Measurements from ENCODE around the gene RETN. TPM values are rescaled to one million over a fixed set of nuclear protein-coding genes. Genes with fewer than 3 reads are reported as not detected.

RETN gene
- total RNA-seq, 2 experiments from 2014 or later: 4.4 to 4.8 TPM

- POLR2A ChIA-PET: interaction anchor here (2.4 kb wide), 1 partner anchor 19 kb away, joined by 6 read pairs; no protein-coding TSS in a partner anchor
- Mint-ChIP-seq H3K4me1 (peaks cover 48% of the 10 kb centered on the region), H3K4me3 (peak overlapping the region; percentile 65), H3K27me3 (peaks cover 27% of the 10 kb centered on the region), H3K9me3 (no peaks in the 10 kb centered on the region), H3K27ac (peak overlapping the region; percentile 34), H3K36me3 (no peaks in the 10 kb centered on the region)
- ATAC-seq (ENCODE audit: low read depth) (no peak), DNase-seq (no peak)
Observed at GRCh38 chr19:7676376-7676775, 7.5 kb downstream of the RETN start.

- no peak for ATAC-seq (ENCODE audit: low read depth)
- peak within 1 kb of the TSS; percentile 65 for H3K4me3 Mint-ChIP-seq
- POLR2A ChIA-PET: interaction anchor here (2.4 kb wide), 1 partner anchor 20 kb away, joined by 6 read pairs; no protein-coding TSS in a partner anchor
- H3K4me1 Mint-ChIP-seq: peaks cover 50% of the 10 kb centered on the region
- H3K27me3 Mint-ChIP-seq: peaks cover 22% of the 10 kb centered on the region
- DNase-seq: no peak
- H3K27ac Mint-ChIP-seq: peak within 1 kb of the TSS; percentile 34
- H3K9me3 Mint-ChIP-seq: no peaks in the 10 kb centered on the region
- H3K36me3 Mint-ChIP-seq: peaks cover 1% of the 10 kb centered on the region
Observed at GRCh38 chr19:7676854-7677253, 8.0 kb downstream of the RETN start, which contains the start of gene MCEMP1. MCEMP1 (plus strand) TSS chr19:7677090; CDS start chr19:7677121, 31 bp downstream.

DNA sequence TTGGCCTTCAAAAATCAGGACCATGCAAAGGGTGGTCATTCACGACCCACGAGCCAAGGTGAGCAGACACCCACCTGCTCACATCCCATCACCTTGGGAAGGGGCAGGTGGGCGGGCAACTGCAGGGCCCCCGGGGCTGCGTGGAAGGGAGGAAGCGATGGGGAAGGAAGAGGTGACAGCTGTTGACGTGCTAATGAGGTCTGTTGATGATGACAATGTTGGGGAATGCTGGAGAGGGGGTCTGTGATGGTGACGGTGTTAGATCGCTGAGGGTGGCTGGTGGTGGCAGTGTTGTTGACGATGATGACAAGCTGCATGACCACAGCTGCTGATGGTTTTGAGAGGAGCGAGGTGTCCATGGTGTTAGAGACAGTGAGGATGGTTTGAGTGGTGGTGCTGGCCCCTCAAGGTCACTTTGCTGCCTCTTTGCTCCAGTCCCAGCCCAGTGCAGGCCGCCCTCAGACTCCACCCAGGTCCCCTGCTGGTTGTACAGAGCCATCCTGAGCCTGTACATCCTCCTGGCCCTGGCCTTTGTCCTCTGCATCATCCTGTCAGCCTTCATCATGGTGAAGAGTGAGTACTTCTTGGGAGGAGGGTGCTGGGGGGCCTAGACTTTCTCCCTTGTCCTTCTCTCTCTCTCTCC is 8.9 kb downstream of the RETN start:
- Mint-ChIP-seq H3K36me3 (peaks cover 1% of the 10 kb centered on the region), H3K27me3 (peaks cover 20% of the 10 kb centered on the region), H3K9me3 (no peaks in the 10 kb centered on the region), H3K4me3 (no peak overlapping the region), H3K27ac (no peak overlapping the region), H3K4me1 (peaks cover 50% of the 10 kb centered on the region)
- DNase-seq (no peak), ATAC-seq (ENCODE audit: low read depth) (no peak)
- POLR2A ChIA-PET: interaction anchor here (0.9 to 1.0 kb wide), 2 partner anchors 40 to 48 kb away, joined by 3 to 4 read pairs; partner anchors contain the start of genes PET100 and XAB2

DNA sequence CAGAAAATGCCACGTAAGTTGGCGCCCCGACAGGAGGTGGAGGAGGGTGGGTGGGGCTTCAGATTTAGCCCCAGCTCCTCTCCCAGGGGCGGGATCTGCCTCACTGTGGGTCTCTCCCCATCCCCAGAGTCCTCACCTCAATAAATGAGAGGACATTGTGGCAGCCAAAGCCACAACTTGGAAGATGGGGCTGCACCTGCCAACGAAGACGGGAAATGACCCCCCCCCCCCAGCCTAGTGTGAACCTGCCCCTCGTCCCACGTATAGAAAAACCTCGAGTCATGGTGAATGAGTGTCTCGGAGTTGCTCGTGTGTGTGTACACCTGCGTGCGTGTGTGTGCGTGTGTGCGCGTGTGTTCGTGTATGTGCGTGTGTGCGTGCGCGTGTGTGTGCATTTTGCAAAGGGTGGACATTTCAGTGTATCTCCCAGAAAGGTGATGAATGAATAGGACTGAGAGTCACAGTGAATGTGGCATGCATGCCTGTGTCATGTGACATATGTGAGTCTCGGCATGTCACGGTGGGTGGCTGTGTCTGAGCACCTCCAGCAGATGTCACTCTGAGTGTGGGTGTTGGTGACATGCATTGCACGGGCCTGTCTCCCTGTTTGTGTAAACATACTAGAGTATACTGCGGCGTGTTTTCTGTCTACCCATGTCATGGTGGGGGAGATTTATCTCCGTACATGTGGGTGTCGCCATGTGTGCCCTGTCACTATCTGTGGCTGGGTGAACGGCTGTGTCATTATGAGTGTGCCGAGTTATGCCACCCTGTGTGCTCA is 10.3 kb downstream of the RETN start:
- no peaks in the 10 kb centered on the region for H3K9me3 Mint-ChIP-seq
- H3K27me3 Mint-ChIP-seq: peaks cover 13% of the 10 kb centered on the region
- peak overlapping the region; percentile 74 for H3K27ac Mint-ChIP-seq
- peak; percentile 51 for DNase-seq
- ATAC-seq (ENCODE audit: low read depth): peak; percentile 50
- POLR2A ChIA-PET: interaction anchor here (0.9 kb wide), 2 partner anchors 31 to 50 kb away, joined by 3 to 4 read pairs; partner anchors contain the start of genes PET100 and XAB2
- peak overlapping the region; percentile 61 for H3K4me3 Mint-ChIP-seq
- peaks cover 45% of the 10 kb centered on the region for H3K4me1 Mint-ChIP-seq
- H3K36me3 Mint-ChIP-seq: peaks cover 4% of the 10 kb centered on the region

- POLR2A ChIA-PET: interaction anchor here (0.7 to 2.2 kb wide), 11 partner anchors 10 to 514 kb away, joined by 3 to 16 read pairs (median 6); partner anchors contain the start of genes PET100, RETN, STXBP2 and XAB2
Observed at GRCh38 chr19:7679771-7680605, 11.1 kb downstream of the RETN start.

GRCh38 chr19:7680606-7681339 is 11.9 kb downstream of the RETN start, which contains the start of gene TRAPPC5:
TRAPPC5 (plus strand) TSS chr19:7680833; CDS start chr19:7682254, 1,421 bp downstream.
- POLR2A ChIA-PET: interaction anchor here (0.5 to 2.2 kb wide), 17 partner anchors 10 to 513 kb away, joined by 3 to 16 read pairs (median 4); partner anchors contain the start of genes PET100, RETN, STXBP2 and XAB2
- ATAC-seq (ENCODE audit: low read depth) (peak; percentile 70), DNase-seq (peak; percentile 97)
- peak within 1 kb of the TSS; percentile 94 for H3K4me3 Mint-ChIP-seq
- H3K4me1 Mint-ChIP-seq: peaks cover 39% of the 10 kb centered on the region
- peak within 1 kb of the TSS; percentile 95 for H3K27ac Mint-ChIP-seq
- peaks cover 13% of the 10 kb centered on the region for H3K27me3 Mint-ChIP-seq
- H3K9me3 Mint-ChIP-seq: no peaks in the 10 kb centered on the region
- H3K36me3 Mint-ChIP-seq: peaks cover 7% of the 10 kb centered on the region

More at GRCh38 chr19:7679771-7680605, 11.1 kb downstream of the RETN start:
- peaks cover 13% of the 10 kb centered on the region for H3K27me3 Mint-ChIP-seq
- H3K4me1 Mint-ChIP-seq: peaks cover 40% of the 10 kb centered on the region
- peak overlapping the region; percentile 95 for H3K27ac Mint-ChIP-seq
- peaks cover 4% of the 10 kb centered on the region for H3K36me3 Mint-ChIP-seq
- no peak for DNase-seq
- peak overlapping the region; percentile 94 for H3K4me3 Mint-ChIP-seq
- ATAC-seq (ENCODE audit: low read depth): no peak
- no peaks in the 10 kb centered on the region for H3K9me3 Mint-ChIP-seq

- Mint-ChIP-seq H3K4me1 (peaks cover 31% of the 10 kb centered on the region), H3K9me3 (no peaks in the 10 kb centered on the region), H3K27me3 (peaks cover 11% of the 10 kb centered on the region), H3K36me3 (peaks cover 7% of the 10 kb centered on the region), H3K4me3 (peak overlapping the region; percentile 94), H3K27ac (peak overlapping the region; percentile 95)
- ATAC-seq (ENCODE audit: low read depth) (peak; percentile 49), DNase-seq (peak; percentile 72)
- POLR2A ChIA-PET: interaction anchor here (0.5 to 2.2 kb wide), 16 partner anchors 11 to 512 kb away, joined by 3 to 16 read pairs (median 5); partner anchors contain the start of genes PET100, RETN, STXBP2 and XAB2
Observed at GRCh38 chr19:7681340-7682174, 12.7 kb downstream of the RETN start.

DNA sequence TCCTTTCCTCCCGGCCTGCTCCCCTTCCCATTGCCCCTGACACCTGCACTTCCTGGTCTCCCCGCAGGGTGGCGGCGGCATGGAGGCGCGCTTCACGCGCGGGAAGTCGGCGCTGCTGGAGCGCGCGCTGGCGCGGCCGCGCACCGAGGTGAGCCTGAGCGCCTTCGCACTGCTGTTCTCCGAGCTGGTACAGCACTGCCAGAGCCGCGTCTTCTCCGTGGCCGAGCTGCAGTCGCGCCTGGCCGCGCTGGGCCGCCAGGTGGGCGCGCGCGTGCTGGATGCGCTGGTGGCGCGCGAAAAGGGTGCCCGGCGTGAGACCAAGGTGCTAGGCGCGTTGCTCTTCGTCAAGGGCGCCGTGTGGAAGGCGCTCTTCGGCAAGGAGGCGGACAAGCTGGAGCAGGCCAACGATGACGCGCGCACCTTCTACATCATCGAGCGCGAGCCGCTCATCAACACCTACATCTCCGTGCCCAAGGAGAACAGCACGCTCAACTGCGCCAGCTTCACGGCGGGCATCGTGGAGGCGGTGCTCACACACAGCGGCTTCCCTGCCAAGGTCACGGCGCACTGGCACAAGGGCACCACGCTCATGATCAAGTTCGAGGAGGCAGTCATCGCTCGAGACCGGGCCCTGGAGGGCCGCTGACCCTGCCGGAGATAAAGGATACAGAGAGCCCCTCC is 13.5 kb downstream of the RETN start:
- H3K4me1 Mint-ChIP-seq: peaks cover 24% of the 10 kb centered on the region
- H3K36me3 Mint-ChIP-seq: peaks cover 7% of the 10 kb centered on the region
- peaks cover 4% of the 10 kb centered on the region for H3K27me3 Mint-ChIP-seq
- H3K27ac Mint-ChIP-seq: peak overlapping the region; percentile 95
- no peaks in the 10 kb centered on the region for H3K9me3 Mint-ChIP-seq
- POLR2A ChIA-PET: no interaction called here
- peak overlapping the region; percentile 94 for H3K4me3 Mint-ChIP-seq
- no peak for ATAC-seq (ENCODE audit: low read depth)
- DNase-seq: no peak

GRCh38 chr19:7685546-7686445 is 16.9 kb downstream of the RETN start:
- Mint-ChIP-seq H3K27ac (no peak overlapping the region), H3K9me3 (no peaks in the 10 kb centered on the region), H3K4me3 (no peak overlapping the region), H3K4me1 (peaks cover 2% of the 10 kb centered on the region), H3K36me3 (peaks cover 7% of the 10 kb centered on the region), H3K27me3 (no peaks in the 10 kb centered on the region)
- DNase-seq (no peak), ATAC-seq (ENCODE audit: low read depth) (no peak)
- POLR2A ChIA-PET: interaction anchor here (0.5 to 1.0 kb wide), 2 partner anchors 21 to 535 kb away, joined by 3 read pairs; no protein-coding TSS in a partner anchor

- H3K27ac Mint-ChIP-seq: no peak overlapping the region
- POLR2A ChIA-PET: interaction anchor here (0.6 kb wide), 1 partner anchor 430 kb away, joined by 5 read pairs; no protein-coding TSS in a partner anchor
- ATAC-seq (ENCODE audit: low read depth) (no peak), DNase-seq (no peak)
- H3K36me3 Mint-ChIP-seq: peaks cover 5% of the 10 kb centered on the region
- no peak overlapping the region for H3K4me3 Mint-ChIP-seq
- no peaks in the 10 kb centered on the region for H3K4me1 Mint-ChIP-seq
- H3K27me3 Mint-ChIP-seq: no peaks in the 10 kb centered on the region
- H3K9me3 Mint-ChIP-seq: no peaks in the 10 kb centered on the region
Observed at GRCh38 chr19:7687177-7687576, 18.3 kb downstream of the RETN start.
